Measurements from ENCODE around the gene SUV39H1. TPM values are rescaled to one million over a fixed set of nuclear protein-coding genes. Genes with fewer than 3 reads are reported as not detected.
A peak's percentile ranks its signal among the peaks of the same experiment; 100 is the strongest.

Gene SUV39H1
- total RNA-seq, 1 donor from 2014 or later: 4.7 TPM

DNA sequence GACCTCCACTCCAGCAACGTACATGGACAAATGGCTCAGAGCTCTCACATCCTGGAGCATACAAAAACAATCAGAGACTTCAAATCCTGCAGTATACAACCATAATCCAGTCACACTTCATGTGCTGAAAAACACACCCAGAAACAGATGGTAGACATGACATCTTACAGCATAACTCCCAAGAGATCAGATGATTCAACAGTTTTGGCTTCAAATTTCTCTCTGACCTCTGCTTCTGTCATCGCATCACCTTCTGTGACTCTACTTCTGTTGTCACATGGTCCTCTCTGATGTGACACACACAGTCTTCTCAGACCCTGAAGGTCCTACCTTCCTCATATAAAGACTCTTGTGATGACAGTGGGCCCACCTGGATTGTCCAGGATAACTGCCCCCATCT lies 18.5 kb downstream of the SUV39H1 start:
- Mint-ChIP-seq H3K27me3 (ENCODE audit: unreplicated experiment) (peaks cover 26% of the 10 kb centered on the region), H3K27ac (ENCODE audit: unreplicated experiment) (peak overlapping the region; percentile 96), H3K4me1 (ENCODE audit: low read depth, unreplicated experiment) (peaks cover 27% of the 10 kb centered on the region), H3K9me3 (ENCODE audit: unreplicated experiment) (peaks cover 17% of the 10 kb centered on the region), H3K4me3 (ENCODE audit: unreplicated experiment) (peak overlapping the region; percentile 75), H3K36me3 (ENCODE audit: unreplicated experiment) (no peaks in the 10 kb centered on the region)
- no peak for DNase-seq
- TF ChIP-seq, protein P1, sequence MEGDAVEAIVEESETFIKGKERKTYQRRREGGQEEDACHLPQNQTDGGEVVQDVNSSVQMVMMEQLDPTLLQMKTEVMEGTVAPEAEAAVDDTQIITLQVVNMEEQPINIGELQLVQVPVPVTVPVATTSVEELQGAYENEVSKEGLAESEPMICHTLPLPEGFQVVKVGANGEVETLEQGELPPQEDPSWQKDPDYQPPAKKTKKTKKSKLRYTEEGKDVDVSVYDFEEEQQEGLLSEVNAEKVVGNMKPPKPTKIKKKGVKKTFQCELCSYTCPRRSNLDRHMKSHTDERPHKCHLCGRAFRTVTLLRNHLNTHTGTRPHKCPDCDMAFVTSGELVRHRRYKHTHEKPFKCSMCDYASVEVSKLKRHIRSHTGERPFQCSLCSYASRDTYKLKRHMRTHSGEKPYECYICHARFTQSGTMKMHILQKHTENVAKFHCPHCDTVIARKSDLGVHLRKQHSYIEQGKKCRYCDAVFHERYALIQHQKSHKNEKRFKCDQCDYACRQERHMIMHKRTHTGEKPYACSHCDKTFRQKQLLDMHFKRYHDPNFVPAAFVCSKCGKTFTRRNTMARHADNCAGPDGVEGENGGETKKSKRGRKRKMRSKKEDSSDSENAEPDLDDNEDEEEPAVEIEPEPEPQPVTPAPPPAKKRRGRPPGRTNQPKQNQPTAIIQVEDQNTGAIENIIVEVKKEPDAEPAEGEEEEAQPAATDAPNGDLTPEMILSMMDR (IDR thresholded peaks at IDR 0.05; ENCODE audit: partially characterized antibody, unreplicated experiment): no peak

DNA sequence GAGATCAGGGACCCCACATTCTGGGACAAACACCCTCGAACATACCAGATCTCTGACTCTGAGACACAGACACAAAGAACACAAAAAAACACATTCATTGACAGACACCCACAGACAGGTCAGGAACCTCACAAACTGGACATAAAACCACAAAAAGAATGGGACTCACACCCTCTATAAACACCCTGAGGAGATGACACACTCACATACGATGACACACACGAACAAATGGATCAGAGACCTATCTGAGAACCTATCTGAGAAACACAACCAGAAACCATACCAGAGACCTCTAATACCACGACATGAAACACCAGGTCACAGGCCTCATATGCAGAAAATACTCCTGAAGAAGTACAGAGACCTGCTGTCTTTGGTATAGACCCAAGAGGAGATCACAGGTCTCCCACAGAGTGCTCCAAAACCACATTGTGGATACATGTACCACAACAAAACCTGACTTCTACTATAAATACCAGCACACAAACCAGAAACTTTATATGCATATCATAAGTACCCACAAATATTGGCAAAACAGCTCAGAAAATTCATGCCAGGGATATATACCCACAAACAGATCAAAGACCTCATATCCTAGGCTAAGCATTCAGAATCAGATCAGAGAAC lies 19.5 kb downstream of the SUV39H1 start:
- DNase-seq: no peak
- Mint-ChIP-seq H3K27ac (ENCODE audit: unreplicated experiment) (peak overlapping the region; percentile 96), H3K27me3 (ENCODE audit: unreplicated experiment) (peaks cover 22% of the 10 kb centered on the region), H3K4me1 (ENCODE audit: low read depth, unreplicated experiment) (peaks cover 27% of the 10 kb centered on the region), H3K9me3 (ENCODE audit: unreplicated experiment) (peaks cover 17% of the 10 kb centered on the region), H3K36me3 (ENCODE audit: unreplicated experiment) (no peaks in the 10 kb centered on the region), H3K4me3 (ENCODE audit: unreplicated experiment) (peak overlapping the region; percentile 75)
- TF ChIP-seq, protein P1 (IDR thresholded peaks at IDR 0.05; ENCODE audit: partially characterized antibody, unreplicated experiment): no peak

DNA sequence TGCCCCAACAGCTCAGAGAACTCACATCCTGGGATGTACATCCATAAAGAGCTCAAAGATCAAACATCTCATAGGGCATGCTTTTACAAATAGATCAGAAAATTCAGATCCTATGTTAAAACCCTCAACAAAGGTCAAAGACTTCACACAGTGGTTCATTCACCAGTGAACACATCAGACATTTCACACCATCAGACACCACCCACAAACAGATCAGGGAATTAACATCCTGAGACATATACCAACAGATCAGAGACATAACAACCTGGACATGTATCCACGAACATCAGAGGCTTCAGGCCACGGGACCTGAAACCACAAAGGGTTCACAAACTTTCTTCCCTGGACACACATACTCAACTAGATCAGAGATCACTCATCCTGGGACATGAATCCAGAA lies 23.4 kb downstream of the SUV39H1 start:
- H3K36me3 Mint-ChIP-seq (ENCODE audit: unreplicated experiment): no peaks in the 10 kb centered on the region

GRCh38 chrX:48720577-48721250 lies 24.2 kb downstream of the SUV39H1 start:
- Mint-ChIP-seq H3K4me3 (ENCODE audit: unreplicated experiment) (no peak overlapping the region), H3K27me3 (ENCODE audit: unreplicated experiment) (peaks cover 2% of the 10 kb centered on the region), H3K36me3 (ENCODE audit: unreplicated experiment) (no peaks in the 10 kb centered on the region)

More for the DNA sequence above, 23.4 kb downstream of the SUV39H1 start:
- peaks cover 6% of the 10 kb centered on the region for H3K27me3 Mint-ChIP-seq (ENCODE audit: unreplicated experiment)
- TF ChIP-seq, protein P1 (IDR thresholded peaks at IDR 0.05; ENCODE audit: partially characterized antibody, unreplicated experiment): no peak
- no peak overlapping the region for H3K4me3 Mint-ChIP-seq (ENCODE audit: unreplicated experiment)
- DNase-seq: no peak
- peaks cover 6% of the 10 kb centered on the region for H3K9me3 Mint-ChIP-seq (ENCODE audit: unreplicated experiment)
- H3K27ac Mint-ChIP-seq (ENCODE audit: unreplicated experiment): no peak overlapping the region
- H3K4me1 Mint-ChIP-seq (ENCODE audit: low read depth, unreplicated experiment): peaks cover 9% of the 10 kb centered on the region

More at GRCh38 chrX:48720577-48721250, 24.2 kb downstream of the SUV39H1 start:
- TF ChIP-seq, protein P1 (IDR thresholded peaks at IDR 0.05; ENCODE audit: partially characterized antibody, unreplicated experiment): no peak
- Mint-ChIP-seq H3K4me1 (ENCODE audit: low read depth, unreplicated experiment) (peaks cover 3% of the 10 kb centered on the region), H3K9me3 (ENCODE audit: unreplicated experiment) (peaks cover 4% of the 10 kb centered on the region), H3K27ac (ENCODE audit: unreplicated experiment) (no peak overlapping the region)
- no peak for DNase-seq
